Lower lobe of right lung (tissue), 2 donors: ENCODE data around the gene ZBTB21. TPM values are rescaled to one million over a fixed set of nuclear protein-coding genes. Genes with fewer than 3 reads are reported as not detected.
A peak's percentile ranks its signal among the peaks of the same experiment; 100 is the strongest.
"Not testable (repeated sequence)": the region's sequence is repeated elsewhere in the genome, so short reads cannot be mapped to it uniquely, and the experiment has no call there.

ENCODE experiments used
- ATAC-seq, 2 donors: fragments of 200-7000 bp; cut with Tn5 transposase; one replicate each; pipeline ENCODE4 v1.9.1; 2020 to 2022; ENCODE audit warnings: mild to moderate bottlenecking in 2 of 2, moderate library complexity in 2 of 2
- DNase-seq: peaks from one replicate; pipeline ENCODE4 v3.0.0-alpha.2; 2020
- H3K27ac ChIP-seq: fragments of 200-600 bp; one replicate; pipeline ENCODE4 v1.8.0; 2022
- H3K27me3 ChIP-seq: fragments of 200-600 bp; one replicate; pipeline ENCODE4 v1.8.0; 2022; ENCODE audit warnings: low read depth
- H3K36me3 ChIP-seq: fragments of 200-600 bp; one replicate; pipeline ENCODE4 v1.8.0; 2022; ENCODE audit warnings: mild to moderate bottlenecking
- H3K4me1 ChIP-seq: fragments of 200-600 bp; one replicate; pipeline ENCODE4 v1.8.0; 2022
- H3K4me3 ChIP-seq: fragments of 200-600 bp; one replicate; pipeline ENCODE4 v1.8.0; 2022; ENCODE audit warnings: mild to moderate bottlenecking
- H3K9me3 ChIP-seq: fragments of 200-600 bp; one replicate; pipeline ENCODE4 v1.8.0; 2022
- CTCF ChIP-seq: fragments of 200-600 bp; IDR thresholded peaks from one replicate; pipeline ENCODE4 v1.8.0; 2022; ENCODE audit warnings: antibody characterized with exemption, mild to moderate bottlenecking
- intact Hi-C: fragments of 100-400 bp; cut with DNase I; formaldehyde crosslinking; loops from one replicate; pipeline ENCODE4 v1.11.0; 2022
- total RNA-seq: library from RNA; stranded (reverse); fragmentation: NEBNext Ultra II Directional; extraction: Animal tissue kit (Norgen Biotek cat#: 25700); gene quantifications from one replicate; pipeline ENCODE4 v1.2.1, GENCODE V29; 2021
- donor health status: DM: no; HTN: yes; CAD: no; lungs with severe emphysema.

ZBTB21 gene
- total RNA-seq, 1 donor from 2014 or later = 15.6 TPM

- intact Hi-C loops = no loop called here
- Histone ChIP-seq H3K27me3 (no peaks in the 10 kb centered on the region), H3K36me3 (no peaks in the 10 kb centered on the region), H3K4me1 (peaks cover 38% of the 10 kb centered on the region), H3K27ac (peak overlapping the region; percentile 67), H3K9me3 (no peaks in the 10 kb centered on the region), H3K4me3 (peak overlapping the region; percentile 86)
- peak in 1 of 2 donors; percentile 16 for ATAC-seq
- no peak for TF ChIP-seq CTCF
- no peak for DNase-seq
Measured at GRCh38 chr21:41952568-41953248, 57.5 kb downstream of the ZBTB21 start.

- H3K4me1 ChIP-seq = peaks cover 43% of the 10 kb centered on the region
- no peaks in the 10 kb centered on the region for H3K27me3 ChIP-seq
- no peak for ATAC-seq
- no peak for DNase-seq
- H3K9me3 ChIP-seq = no peaks in the 10 kb centered on the region
- intact Hi-C loops = no loop called here
- peak overlapping the region; percentile 86 for H3K4me3 ChIP-seq
- no peak for TF ChIP-seq CTCF
- no peak overlapping the region for H3K27ac ChIP-seq
- H3K36me3 ChIP-seq = no peaks in the 10 kb centered on the region
Measured at GRCh38 chr21:41951876-41952567, 58.1 kb downstream of the ZBTB21 start.

GRCh38 chr21:41950941-41951351 is 59.2 kb downstream of the ZBTB21 start:
- H3K36me3 ChIP-seq = no peaks in the 10 kb centered on the region
- no peaks in the 10 kb centered on the region for H3K27me3 ChIP-seq
- ATAC-seq = no peak
- DNase-seq = no peak
- no peaks in the 10 kb centered on the region for H3K9me3 ChIP-seq
- H3K27ac ChIP-seq = no peak overlapping the region
- intact Hi-C loops = no loop called here
- H3K4me1 ChIP-seq = peaks cover 43% of the 10 kb centered on the region
- H3K4me3 ChIP-seq = no peak overlapping the region
- TF ChIP-seq CTCF = no peak

- H3K36me3 ChIP-seq, H3K4me3 ChIP-seq, H3K9me3 ChIP-seq, DNase-seq, H3K27me3 ChIP-seq, ATAC-seq, intact Hi-C loops, H3K27ac ChIP-seq: not testable (repeated sequence)
- H3K4me1 ChIP-seq = peaks cover 43% of the 10 kb centered on the region
Measured at GRCh38 chr21:41949631-41950030, 60.5 kb downstream of the ZBTB21 start.

GRCh38 chr21:41948901-41949300 is 61.3 kb downstream of the ZBTB21 start:
- TF ChIP-seq CTCF = no peak
- H3K27ac ChIP-seq = no peak overlapping the region
- ATAC-seq = no peak

More at GRCh38 chr21:41948901-41949300, 61.3 kb downstream of the ZBTB21 start:
- Histone ChIP-seq H3K36me3 (no peaks in the 10 kb centered on the region), H3K4me1 (peaks cover 39% of the 10 kb centered on the region), H3K9me3 (no peaks in the 10 kb centered on the region), H3K27me3 (no peaks in the 10 kb centered on the region), H3K4me3 (no peak overlapping the region)
- intact Hi-C loops = no loop called here
- DNase-seq = no peak
